ENCODE data around the gene GARNL3.
A peak's percentile ranks its signal among the peaks of the same experiment; 100 is the strongest.

The GARNL3 gene
- total RNA-seq = 1.2 to 2.2 reads per million in 2 donors

- no peak for DNase-seq
These were observed at the start of gene GARNL3 for GRCh38 chr9:127264462-127265219. Gene GARNL3, plus strand, starts transcription at chr9:127264774. Its CDS starts 104 bp downstream, at chr9:127264878.

DNA sequence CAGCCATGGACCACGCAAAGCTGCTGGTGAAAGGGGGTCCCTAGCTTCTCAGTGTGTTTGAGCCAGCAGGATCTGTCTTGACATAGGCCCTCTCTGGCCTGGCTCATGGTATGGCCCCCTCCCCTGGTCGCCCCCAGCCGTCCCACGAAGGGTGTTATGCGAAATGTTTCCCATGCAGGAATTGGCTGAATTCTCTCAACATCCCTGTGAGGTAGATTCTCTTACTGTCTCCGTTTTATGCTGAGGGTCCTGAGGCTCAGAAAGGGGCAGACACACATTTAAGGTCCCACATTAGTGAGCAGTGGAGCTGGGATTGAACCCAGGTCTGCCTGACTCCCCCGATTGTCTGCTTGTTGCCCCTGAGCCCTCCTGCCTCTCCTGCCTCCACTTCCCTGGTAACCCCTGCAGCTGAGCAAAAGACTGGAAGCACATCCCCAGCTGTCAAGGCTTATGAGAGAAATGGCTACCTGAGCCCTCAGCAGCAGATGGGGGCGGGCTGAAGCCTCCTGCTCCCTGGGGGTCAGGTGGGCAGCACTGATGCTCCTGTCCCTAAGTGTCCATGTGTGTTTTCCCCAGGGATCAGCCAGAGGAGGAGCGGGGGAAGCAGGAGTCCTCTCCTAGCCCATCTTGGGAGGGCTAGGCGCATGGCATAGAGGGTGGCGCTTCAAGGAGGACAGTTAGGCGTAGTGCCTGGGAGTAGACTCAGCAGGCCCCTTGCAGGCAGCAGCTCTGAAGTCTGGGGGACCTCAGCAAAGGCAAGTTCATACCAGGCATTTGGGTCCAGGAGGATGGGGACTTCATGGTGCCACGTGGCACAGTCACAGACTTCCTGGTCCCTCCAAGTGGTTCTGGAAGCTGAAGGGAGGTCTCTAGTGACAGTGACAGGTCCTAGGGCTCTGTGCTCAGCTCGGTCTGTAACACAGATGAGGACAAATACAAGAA lies 49.0 kb upstream of the GARNL3 start:
- no peak for DNase-seq

DNA sequence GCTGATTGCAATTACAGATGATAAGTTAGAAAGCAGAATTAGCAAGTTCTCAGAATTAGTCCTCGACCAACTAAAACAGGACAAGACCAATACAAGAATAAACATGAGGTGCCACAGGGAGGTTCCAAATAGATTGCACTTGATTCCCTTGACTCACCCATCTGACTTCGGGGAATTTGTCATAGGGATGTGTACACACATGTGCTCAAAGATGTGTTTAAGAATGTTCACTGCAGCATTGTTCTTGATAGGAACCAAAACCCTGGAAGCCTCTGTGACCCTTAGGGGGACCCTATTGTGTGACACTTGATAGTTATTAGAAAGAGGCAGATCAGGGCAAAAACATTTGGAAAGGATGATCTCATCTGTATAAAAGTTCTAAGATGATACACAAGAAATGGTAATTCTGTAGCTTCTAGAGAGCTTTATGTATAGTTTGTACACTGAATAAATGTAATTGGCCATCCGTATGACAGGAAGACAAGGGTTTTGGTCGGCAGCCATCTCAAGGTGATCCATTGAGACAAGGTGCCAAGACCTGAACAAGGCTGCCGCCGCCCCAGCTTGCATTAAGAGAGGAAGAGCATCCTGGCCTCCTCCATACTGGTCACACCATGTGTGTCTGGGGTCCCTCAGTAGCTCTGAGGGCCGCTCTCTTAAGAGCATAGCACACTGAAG lies 48.2 kb upstream of the GARNL3 start:
- no peak for DNase-seq

GRCh38 chr9:127216888-127217217 lies 47.7 kb upstream of the GARNL3 start:
- DNase-seq = no peak

DNA sequence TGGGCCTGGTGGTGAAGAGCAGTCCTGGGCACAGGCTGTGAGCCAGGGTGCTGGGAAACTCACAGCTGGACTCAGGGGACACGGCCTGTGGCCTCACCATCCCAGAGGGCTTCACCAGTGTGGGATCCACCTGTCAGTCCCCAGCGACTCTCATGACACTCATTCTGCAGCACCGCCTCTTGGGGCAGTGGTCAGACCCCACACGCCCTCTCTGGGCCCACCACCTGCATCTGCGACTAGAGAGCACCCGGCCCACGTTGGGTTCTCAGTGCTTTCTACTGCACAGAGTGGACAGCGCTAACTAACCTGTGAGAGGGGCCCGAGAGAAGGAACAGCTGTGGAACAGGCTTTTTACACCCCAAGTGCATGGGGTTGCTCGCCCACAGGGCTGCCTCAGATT lies 45.8 kb upstream of the GARNL3 start:
- no peak for DNase-seq

- DNase-seq = no peak
These were observed 45.1 kb upstream of the GARNL3 start for GRCh38 chr9:127219520-127219919.

GRCh38 chr9:127221695-127222094 lies 42.9 kb upstream of the GARNL3 start:
- no peak for DNase-seq

DNA sequence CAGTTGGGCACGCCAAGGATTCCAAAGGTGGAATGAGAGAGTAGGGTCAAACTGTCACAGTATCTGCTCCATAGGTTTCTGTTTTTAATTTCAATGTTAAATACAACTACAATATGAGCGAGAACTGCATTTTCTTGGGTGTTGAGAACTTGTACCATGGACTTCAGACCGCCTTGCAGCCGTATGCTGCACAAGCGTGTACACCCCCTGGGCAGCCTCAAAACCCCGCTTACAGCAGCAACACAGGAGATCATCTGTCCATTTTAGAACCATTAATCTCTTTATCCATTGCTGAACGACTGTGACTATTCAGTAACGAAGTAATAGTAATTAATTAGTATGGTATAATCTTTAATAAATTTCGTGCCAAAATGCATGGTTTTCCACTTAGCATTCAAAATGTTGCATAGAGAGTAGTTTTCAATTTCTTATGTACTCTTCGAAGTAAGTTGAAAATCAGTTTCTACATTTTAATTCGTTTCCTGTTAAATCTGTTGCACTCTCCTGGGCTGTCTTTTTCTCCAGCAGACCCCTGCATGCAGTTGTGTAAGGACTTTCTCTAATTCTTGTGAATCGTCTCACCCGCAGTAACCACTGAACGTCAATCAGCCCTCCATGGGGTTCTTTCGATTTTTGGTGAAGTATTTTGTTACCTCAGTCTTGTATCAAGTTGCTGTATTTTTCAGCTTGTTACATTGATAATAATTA lies 42.0 kb upstream of the GARNL3 start:
- no peak for DNase-seq

DNA sequence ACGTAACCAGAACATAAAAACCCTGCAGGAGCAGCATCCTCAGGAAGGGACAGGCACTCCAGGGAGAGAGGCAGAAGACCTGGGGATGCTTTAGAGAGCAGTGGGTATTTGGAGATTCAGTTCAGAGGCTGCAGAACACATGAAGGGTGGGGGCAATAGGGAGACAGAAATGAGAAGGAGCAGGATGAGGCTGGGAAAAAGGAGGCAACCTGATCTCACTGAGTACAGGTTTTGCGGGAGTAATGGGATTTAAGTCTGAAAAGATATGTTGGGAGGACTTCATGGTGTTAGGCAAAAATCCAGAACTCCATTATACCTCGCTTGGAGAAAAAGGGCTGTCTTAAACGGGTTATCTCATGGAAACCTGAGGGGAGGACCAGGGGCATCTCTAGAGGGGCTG lies 41.3 kb upstream of the GARNL3 start:
- no peak for DNase-seq

DNA sequence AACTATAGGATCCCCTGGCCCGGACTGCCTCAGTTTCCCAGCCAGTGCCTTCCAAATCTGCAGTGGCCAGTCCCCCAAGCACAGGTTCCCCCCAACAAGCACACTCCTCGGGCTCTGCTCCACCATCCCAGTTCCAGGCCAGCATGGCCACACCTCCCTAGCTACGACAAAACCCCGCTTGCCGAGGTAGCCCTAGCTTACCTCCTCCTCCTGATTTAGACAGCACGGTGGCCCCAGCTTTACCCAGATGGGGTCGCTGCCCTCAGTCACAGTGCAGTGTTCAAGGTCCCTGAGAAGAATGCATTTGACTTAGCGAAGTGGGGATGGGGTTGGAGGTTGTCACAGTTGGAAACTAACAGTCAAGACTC lies 40.8 kb upstream of the GARNL3 start:
- no peak for DNase-seq

DNA sequence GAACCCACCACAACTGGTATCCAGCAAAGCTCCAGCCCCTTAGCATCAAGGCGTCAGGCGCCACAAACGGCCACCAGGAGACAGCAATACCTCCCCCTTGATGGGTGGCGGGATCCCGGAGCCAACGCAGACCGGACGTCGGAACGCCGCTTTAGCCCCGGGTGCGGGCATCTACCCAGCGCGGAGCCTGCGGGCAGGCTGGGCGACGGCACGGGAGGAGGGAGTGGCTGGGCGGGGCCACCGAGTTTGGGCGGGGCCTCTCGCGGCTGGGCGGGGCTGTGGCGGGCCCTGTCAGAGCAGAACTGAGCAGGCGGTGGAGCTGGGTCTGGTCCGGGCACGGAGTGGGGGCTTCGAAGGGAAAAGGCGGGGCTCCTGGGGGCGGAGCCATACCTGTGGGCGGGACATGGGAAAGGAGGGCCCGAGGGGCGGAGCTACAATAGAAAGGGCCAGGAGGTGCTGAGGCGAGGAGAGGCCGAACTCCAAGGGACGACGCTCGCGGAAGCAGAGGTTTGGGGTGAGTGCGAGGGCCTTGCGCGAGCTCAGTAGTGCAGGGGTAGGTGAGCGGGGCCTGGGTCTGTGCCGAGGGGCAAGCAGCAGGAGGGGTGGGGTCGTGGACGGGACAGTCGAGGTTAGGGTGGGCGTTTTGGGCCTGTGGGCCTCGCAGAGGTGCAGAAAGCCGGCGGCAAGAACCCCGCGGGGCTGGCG lies 40.2 kb upstream of the GARNL3 start:
- DNase-seq = peak; percentile 83 to 89 (median 84)

GRCh38 chr9:127224883-127225739 lies 39.5 kb upstream of the GARNL3 start:
- peak; percentile 80 to 91 (median 89) for DNase-seq

DNA sequence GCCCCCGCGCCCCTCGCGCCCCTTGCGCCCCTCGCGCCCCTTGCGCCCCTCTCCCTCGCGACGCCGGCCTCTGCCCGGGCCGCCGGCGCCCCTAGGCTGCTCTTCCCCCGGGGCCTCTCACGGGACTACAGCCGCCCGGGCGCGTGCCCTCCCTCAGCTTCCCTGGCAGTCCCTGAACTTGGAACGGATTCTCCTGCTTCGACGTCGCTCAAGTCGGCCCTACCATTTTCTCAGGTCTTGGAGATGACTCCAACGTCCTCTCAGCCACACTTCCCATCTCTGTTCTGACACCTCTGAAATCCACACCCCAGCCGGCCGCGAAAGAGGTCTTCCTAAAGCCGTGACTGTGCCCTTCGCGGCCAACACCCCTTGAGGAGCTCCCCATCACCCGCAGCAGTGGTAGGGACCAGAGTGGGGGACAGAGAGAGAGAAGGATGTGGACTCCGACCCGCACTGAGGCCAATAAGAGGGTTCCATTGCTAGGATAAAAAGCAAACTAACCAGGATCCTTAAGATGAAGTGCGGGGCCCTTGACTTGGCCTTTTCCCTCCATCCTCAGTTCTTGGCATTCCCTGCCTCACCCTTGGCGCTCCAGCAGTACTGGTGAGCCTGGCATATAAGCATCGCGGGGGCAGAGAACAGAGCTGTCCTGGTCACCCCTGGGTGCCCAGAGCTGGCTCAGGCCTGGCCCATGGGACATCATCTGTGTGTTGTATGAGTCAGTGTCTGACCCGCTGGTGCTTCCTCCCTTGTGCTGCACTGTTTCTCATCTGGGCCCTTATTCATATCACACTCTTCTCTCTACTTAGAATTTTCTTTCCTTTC lies 38.6 kb upstream of the GARNL3 start:
- no peak for DNase-seq

DNA sequence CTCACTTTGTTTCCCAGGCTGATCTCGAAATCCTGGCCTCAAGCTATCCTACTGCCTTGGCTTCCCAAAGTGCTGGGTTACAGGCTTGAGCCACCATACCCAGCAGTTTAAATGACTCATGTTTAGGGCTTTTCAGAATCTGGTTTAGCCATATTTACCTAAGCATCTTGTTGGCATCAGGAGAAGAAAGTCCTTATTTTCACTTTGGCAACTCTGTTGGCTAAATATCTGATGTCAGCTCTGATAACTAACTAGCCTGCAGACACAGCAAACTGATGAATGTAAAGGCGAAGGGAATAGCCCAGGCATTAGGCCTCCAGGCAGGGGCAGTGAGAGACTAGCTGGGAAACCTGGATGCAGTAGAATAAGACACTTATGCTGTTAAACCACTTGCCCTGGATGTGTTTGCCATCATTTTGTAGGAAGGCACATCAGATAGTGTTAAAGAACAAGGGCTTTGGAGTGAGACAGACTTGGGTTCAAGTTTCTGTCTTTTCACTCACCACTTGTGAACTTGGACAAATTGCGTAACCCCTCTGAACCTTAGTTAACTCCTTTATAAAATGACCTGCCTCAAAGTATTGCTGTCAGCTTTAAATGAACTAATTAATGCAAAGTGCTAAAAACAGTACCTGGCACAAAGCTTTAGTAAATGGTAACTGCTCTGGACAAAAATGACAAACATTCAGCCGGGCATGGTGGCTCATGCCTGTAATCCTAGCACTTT lies 34.7 kb upstream of the GARNL3 start:
- DNase-seq = no peak

DNA sequence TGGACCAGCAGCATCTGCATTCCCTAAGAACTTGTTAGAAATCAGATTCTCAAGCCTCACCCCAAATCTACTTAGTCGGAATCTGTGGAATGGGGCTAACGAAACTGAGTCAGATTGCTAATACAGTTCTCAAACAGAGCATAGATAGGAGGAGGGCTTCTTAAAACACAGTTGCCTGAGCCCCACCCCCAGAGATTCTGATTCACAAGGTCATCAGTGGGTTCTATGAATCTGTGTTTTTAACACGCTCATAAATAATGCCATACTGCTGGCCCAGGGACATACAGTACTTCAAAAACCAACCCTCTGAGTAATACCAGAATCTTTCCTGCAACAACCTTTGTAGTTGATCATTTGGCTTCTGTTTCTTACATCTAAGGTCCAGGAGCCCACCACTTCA lies 32.9 kb upstream of the GARNL3 start:
- no peak for DNase-seq

- DNase-seq = no peak
These were observed 31.6 kb upstream of the GARNL3 start for GRCh38 chr9:127232833-127233549.

GRCh38 chr9:127233550-127233949 lies 31.0 kb upstream of the GARNL3 start:
- no peak for DNase-seq

DNA sequence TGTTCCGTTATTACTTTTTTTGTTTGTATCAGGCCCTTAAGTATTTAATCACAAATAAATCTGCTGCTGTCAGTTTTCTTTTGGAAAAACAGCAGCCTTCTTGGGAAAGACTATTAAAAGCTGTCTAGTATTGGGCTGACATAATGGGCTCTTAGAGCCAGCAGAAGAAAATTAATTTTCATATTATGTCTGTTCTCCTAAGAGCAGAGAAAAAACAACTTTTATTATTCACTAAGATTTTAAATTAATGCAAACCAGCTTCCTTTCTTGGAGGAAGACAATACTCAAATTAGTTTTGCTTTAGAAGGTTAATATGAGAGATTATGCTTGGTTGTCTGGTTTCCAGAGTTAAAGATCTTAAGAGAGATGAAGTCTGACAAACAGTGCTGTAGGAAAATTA lies 30.6 kb upstream of the GARNL3 start:
- DNase-seq = no peak

DNA sequence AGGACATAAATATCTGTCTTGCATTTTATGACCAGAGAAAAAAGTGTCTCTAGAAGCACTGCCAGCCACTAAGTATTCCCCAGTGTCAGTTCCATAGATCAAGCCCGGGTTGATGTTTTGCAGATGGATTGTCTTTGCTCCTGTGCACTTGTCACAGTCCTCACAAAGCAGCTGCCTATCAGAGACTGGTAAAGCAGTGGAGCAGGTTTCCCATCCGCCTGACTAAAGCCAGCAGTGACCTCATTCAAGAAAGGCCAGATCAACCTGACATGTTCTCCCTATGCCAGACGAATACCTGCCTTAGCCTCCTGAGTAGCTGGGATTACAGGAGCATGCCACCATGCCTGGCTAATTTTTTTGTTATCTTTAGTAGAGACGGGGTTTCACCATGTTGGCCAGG lies 26.8 kb upstream of the GARNL3 start:
- no peak for DNase-seq

Data from T-helper 2 cell (primary cell).